GM19239 (cell line): Measurements from ENCODE around the gene CASP9.
"Not testable (repeated sequence)": the region's sequence is repeated elsewhere in the genome, so short reads cannot be mapped to it uniquely, and the experiment has no call there.

Experiments used
- DNase-seq: peaks from one replicate; pipeline ENCODE4 v3.0.0; 2011; ENCODE audit warnings: low spot score; ENCODE audit not compliant: insufficient read length
- FAIRE-seq: peaks from 2 replicates; lab custom pipeline; 2011; peaks lifted over from hg19 to GRCh38; lab: Jason Lieb, UNC

The CASP9 gene

GRCh38 chr1:15526490-15527339 lies 2.7 kb upstream of the CASP9 start, which contains the start of gene DNAJC16:
Gene DNAJC16 (plus strand): TSS chr1:15526848. CDS start chr1:15529106, 2,258 bp downstream.
- peak; percentile 100 for FAIRE-seq

DNA sequence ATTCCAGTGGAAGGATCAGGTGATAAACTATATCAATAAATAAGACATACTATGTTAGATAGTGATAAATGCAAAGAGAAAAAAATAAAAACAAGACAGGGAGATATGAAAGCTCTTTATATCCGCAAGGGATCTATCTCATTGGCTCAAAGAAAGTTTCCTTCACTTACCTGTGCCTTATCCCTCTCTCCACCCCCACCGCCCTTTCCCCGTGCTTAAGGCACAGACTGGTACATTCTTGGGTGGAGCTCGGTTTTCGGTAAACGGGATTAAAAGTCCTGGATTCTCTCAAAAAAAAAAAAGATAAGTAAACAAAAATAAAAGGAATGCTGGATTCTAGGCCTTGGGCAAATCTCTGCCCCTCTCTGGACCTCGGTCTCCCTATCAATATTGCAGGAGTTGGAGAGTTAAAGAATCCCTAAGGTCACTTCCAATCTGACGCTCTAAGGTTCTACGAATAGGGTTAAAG lies 2.0 kb upstream of the CASP9 start:
- DNase-seq (no peak), FAIRE-seq (no peak)

More at GRCh38 chr1:15526490-15527339, 2.7 kb upstream of the CASP9 start, which contains the start of gene DNAJC16:
- DNase-seq: peak; percentile 82

GRCh38 chr1:15525050-15526020 lies 1.3 kb upstream of the CASP9 start:
- DNase-seq (peak; percentile 50), FAIRE-seq (peak; percentile 93)

GRCh38 chr1:15524283-15525049 lies 451 bp upstream of the CASP9 start:
- DNase-seq: peak; percentile 84
- no peak for FAIRE-seq

DNA sequence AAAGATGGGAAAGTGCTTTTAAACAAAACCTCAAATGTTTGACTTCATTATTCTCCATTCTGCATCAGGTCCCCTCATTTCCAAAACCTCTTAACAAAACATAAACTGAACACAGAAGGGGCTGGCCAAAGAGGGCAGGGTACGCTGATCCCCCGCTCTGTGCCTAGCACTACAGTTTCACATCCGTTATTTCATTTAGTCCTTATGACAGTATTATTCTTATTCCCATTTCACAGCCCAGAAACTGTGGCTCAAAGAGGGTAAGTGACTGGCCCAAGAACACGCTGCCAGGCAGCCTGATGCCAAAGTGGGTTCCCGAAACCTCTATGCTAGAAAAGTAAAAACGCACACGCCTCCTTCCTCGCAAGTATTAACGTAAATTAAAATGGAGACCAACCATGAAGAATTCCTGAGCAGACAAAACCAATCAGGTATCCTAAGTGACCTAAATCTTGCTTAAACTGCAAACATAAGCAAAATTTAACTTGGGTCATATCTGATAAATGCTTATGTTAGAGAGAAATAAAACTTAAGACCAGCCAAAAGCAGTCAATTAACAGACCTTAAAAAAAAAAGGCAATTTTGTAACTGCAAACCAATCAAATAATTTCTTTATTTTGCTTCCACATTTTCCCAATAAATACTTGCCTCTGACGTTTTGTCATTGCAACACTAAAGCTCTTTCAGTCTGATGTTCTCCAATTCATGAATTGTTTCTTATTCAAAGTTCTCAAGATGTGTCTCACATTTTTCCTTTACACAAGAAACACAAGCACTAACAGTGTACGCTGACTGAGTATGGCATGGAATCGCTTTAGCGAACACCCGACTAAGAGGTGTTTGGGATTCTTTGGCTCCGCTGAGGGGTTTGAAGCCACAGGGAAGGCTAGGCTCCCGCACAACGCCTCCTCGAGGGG lies 653 bp downstream of the CASP9 start:
- peak; percentile 44 for FAIRE-seq

DNA sequence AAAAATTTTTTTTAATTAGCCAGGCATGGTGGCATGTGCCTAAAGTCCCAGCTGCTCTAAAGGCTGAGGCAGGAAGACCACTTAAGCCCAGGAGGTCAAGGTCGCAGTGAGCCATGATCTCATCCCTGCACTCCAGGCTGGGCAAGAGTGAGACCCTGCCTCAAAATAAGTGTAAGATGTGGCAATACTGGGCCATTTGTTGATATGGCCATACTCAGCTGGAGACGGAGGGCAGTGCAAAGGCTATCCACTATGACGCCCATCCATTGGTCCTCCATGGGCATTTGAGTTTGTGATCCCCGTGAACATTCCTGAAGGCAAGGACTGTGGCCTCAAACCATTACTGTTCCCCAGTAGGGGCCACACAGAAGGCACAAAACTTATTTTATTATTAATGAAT lies 1.5 kb downstream of the CASP9 start:
- no peak for DNase-seq

More for the DNA sequence above, 653 bp downstream of the CASP9 start:
- DNase-seq: no peak

DNA sequence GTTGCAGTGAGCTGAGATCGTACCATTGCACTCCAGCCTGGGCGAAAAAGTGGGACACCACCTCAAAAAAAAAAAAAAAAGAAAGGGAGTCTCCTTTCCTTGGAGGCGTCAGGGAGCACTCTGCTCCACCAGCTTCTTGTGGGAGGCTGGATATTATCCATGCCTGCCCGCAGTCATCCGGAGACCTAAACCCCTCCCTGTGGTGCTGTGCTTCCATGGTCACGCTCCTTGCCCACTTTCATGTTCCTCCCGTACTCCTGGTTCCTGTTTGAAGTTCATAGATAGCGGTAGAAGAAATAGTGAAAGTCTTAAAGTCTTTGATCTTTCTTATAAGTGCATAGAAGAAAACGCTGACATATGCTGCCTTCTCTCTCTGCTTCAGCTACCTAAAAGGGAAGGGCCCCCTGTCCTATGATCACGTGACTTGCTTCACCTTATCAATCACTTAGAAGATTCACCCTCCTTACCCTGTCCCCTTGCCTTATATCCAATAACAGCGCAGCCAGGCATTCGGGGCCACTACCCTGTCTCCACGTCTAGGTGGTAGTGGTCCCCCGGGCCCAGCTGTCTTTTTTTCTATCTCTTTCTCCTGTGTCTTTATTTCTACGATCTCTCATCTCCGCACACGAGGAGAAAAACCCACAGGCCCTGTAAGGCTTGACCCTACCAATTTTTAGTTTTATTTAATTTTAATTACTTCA lies 2.7 kb downstream of the CASP9 start:
- not testable (repeated sequence) for FAIRE-seq

More for the DNA sequence above, 1.5 kb downstream of the CASP9 start:
- no peak for FAIRE-seq

GRCh38 chr1:15519625-15520024 lies 4.4 kb downstream of the CASP9 start:
- no peak for DNase-seq
- no peak for FAIRE-seq

More for the DNA sequence above, 2.7 kb downstream of the CASP9 start:
- not testable (repeated sequence) for DNase-seq

DNA sequence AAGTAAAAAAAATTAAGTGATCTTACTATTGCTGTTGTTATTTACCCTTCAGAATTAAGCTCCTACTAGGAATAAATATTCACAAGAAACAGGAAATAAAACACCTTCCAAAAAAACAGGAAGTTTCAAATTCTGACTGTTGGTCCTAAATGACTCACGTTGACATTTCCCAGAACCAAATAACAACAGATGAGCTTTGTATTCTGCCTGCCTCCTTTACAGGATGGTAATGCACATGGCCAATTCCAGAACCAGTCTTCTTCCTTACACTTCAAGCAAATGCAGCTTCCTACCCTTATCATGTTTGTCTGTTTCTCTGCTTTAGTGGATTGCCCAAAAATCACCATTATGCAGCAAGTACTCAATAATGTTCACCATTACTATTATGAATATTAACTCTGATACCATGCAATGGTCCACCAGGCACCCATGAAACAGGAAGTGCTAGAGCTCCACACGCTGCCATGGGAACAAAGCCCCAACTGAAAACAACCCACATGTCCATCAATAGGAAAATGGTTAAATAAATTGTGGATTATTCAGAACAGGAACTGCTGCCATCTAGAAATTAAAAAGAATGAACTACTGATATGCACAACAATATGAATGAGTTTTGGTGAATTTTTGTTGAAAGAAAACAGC lies 8.9 kb downstream of the CASP9 start:
- FAIRE-seq (peak; percentile 58), DNase-seq (no peak)

- FAIRE-seq, DNase-seq: not testable (repeated sequence)
Observed at GRCh38 chr1:15514557-15514956, 9.5 kb downstream of the CASP9 start.

DNA sequence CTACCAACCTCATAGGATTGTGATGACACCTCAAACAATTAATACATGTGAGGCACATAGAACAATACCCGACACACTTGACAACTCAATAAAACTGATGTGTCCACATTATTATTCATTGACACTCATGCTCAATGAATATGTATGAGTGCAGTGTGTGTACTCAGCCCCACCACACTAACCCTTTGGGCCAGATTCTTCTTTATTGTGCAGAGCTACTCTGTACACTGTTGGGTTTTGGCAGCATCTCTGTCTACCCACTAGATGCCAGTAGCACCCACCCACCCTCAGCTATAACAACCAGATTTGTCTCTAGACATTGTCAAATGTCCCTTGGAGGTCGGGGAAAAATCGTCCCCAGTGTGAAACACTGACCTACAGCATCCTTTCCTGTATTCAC lies 10.1 kb downstream of the CASP9 start:
- no peak for DNase-seq
- FAIRE-seq: no peak

DNA sequence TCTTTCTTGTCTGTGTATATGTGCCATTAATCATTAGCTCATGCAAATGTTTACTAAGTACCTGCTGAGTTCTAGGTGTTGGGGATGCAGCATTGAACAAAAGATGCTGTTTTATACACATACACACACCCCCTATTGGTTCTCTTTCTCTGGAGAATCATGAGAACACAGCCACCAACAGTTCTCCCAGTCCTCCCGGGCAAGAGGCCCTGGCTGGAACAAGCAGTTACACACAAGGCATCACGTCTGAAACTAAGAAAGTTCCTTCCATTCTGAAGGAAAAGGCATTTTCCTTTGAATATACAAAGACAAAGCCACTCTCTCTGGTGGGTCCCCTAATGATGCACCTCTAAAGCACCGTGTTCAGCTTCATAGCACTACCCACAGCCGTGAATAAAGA lies 10.8 kb downstream of the CASP9 start:
- FAIRE-seq (no peak), DNase-seq (no peak)

GRCh38 chr1:15510611-15511405 lies 13.2 kb downstream of the CASP9 start:
- DNase-seq: no peak
- no peak for FAIRE-seq

GRCh38 chr1:15509586-15509985 lies 14.4 kb downstream of the CASP9 start:
- no peak for FAIRE-seq
- DNase-seq: no peak

GRCh38 chr1:15508700-15509487 lies 15.1 kb downstream of the CASP9 start:
- FAIRE-seq: no peak

GRCh38 chr1:15507278-15507677 lies 16.7 kb downstream of the CASP9 start:
- no peak for DNase-seq

More at GRCh38 chr1:15508700-15509487, 15.1 kb downstream of the CASP9 start:
- no peak for DNase-seq

More at GRCh38 chr1:15507278-15507677, 16.7 kb downstream of the CASP9 start:
- FAIRE-seq: no peak
